ACHN (cell line): ENCODE results near the gene ZBTB16.

Experiments used
- DNase-seq: peaks from one replicate; pipeline ENCODE4 v3.0.0-alpha.2; 2015
- in situ Hi-C: cut with HindIII; loops from 2 replicates; pipeline ENCODE4 v1.10.0; 2017; ENCODE audit warnings: low sequenced_read_pairs, low pct_ligation_motif_present, low pct_unique_long_range_greater_than_20kb

The ZBTB16 gene

DNA sequence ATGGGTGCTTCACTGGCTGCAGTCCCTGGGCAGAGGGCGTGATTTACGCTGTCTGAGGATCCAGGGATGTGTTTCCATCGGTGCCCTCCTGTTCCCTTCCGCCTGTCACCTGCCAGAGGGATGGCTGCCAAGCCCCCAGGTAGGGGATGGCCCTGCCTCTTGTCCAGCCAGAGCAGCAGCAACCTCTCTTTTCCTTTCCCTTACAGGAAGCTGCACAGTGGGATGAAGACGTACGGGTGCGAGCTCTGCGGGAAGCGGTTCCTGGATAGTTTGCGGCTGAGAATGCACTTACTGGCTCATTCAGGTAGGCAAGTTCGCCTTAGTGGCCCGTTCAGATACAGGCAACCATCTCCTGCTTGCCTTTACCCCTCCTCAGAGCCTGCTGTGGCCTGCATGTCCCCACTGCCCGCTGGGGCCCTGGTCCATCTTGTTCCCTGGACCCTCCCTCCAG is 96.6 kb downstream of the ZBTB16 start:
- in situ Hi-C loops: no loop called here
- no peak for DNase-seq

DNA sequence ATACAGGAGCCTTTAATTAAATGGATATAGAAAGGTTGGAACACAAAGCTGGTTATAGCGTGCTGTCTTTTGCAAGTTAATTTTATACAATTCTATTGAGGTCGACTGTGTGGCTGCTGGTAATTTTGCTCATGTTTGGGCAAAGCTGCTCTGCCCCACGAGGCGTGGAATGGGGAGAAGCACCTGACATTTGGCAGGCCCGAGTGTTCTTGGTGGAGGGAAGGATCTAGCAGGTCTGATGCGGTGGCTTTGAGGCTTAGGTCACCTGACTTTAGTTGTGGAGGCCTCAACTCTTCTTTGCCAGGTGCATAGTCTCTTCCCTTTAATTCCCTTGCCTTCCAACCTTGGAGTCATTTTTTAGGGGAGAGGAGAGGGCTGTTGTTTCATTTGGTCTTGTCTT is 97.3 kb downstream of the ZBTB16 start:
- in situ Hi-C loops: no loop called here
- DNase-seq: no peak

DNA sequence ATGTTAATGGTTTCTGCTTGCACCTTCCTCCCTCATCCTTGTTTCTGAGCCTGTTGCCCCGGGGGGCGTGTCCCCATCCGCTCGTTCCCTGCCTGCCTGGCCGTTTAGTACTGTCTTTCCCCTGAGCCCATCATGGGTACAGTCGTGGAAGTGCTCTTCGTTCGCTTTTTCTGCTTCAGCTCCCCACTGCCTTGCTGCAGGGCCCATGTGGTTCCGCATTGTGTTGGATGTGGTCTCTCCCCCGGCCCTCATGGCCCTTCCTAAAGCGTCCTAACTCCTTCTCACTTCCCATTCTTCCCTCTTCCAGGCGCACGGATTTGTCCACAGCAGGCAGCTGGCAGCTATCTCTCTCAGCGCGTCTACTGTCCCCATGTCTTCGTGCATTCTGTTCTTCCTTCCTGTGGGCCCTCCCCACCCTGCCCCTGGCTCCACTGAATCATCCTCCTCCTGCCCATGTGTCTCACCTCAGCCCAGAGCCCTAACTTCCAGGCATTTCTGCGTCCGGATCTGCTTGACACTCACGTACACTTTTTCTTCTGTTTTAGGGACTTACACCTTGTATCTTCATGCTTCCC is 98.1 kb downstream of the ZBTB16 start:
- in situ Hi-C loops: no loop called here
- no peak for DNase-seq

DNA sequence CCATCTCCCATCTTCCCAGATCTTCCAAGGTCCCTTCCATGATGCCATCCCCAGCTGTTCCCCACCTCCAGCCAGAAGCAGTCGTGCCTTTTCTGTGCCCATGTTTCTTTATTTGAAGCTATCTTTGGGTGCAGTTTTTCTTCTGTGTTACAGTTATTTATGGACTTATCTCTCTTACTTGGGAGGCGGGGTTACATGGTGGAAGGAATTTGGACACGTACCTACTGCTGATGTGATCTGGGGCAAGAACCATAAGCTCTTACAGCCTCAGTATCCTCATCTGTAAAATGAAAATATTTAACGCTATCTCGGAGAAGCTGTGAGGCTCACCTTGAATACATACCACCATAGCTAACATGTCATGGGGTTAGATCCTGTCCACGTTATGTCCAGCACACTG is 98.9 kb downstream of the ZBTB16 start:
- in situ Hi-C loops: no loop called here
- DNase-seq: no peak

DNA sequence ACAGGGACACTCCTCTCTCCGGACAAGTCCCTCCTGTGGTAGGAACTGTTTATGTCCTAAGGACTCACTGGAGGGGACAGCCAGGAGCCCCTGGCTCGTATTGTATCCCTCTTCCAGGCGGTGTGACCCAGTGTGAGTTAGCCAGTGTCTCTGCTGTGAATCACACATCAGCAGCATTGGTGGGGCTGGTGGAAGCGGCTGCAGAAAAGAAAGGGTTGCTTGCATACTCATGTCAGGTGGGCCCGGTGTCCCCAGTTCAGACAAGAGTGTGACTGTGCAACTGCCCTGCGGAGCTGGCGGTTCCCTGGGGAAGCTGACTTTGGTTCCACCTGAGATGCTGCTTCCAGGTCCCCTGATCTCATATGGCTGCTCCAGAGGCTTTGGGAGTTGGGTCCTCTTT is 99.4 kb downstream of the ZBTB16 start:
- in situ Hi-C loops: no loop called here
- no peak for DNase-seq

DNA sequence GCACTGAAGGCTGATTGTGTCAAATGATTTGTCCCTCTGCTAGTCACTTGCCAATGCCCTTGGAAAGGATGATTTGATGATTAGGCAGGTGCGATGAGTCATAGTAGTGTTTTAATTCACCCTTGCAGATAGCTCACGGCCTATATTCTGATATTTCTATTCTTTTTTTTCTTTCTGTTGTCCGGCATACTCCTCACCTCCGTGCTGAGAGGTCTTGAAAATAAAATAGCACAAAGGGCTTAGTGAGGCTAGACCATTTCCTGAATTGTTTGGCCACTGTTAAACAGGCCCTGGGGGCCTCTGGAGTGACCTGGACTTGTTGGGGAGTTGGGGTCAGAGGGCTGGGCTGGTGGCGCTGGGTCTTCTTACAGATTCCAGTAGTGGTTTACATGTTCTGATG is 99.8 kb downstream of the ZBTB16 start:
- DNase-seq: no peak
- in situ Hi-C loops: no loop called here

DNA sequence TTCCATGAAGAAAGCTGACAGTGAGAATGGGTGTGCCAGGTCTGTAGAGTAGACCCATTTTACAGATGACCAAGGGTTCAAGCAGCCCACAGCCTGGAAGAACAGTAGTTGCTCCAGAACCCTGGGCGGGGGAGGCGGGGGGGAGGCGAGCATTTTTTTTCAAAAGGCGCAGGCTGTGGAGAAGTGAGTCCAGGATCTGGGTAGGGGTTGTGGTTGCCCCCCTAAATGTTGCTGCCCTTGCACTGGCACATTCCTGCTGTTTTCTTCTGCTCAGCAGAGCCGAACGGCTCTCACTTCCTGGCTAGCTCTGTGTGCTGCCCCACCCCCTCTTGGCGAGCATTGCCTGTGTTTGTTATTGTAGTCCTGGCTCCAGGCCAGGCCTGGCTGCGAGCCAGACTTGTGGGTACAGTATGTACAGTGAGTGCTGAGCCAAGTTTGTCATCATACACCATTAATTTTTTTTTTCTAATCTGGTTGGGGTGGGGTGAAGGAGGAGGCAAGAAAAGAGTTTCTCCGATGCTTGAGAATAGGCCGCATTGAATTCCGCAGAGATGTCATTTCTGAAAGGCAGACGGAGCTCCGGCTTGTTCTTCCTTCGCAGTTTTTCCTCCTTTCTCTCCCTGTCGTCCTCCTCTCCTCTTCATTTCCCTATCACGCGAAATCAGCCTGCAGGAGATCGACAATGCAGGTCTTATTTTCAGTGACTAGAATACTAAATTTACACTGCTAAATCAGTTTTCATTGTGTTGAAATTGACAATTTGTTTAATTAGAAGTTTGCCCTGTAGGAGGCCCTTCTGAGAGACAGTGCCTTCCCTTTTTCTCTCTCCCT is 100.5 kb downstream of the ZBTB16 start:
- in situ Hi-C loops: no loop called here
- DNase-seq: peak; percentile 94

DNA sequence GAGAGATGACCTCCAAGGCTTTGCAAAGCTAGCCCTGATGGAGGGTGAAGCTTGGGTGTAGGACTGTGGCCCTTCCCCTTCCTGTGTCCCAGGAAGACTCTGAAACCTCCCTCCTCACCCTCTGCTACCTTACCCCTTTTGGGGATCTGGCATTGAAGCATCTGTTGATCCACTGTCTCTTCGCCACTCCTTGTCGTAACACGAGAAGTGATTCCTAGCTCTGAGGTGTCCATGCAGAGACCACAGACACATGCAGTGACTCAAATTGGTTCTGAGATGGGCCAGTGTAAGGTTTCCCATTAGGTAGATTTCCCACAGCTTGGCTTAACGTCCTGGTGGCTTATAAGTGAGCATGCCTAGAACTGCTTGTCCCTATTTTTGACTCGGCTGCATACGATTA is 101.4 kb downstream of the ZBTB16 start:
- no peak for DNase-seq
- in situ Hi-C loops: no loop called here

DNA sequence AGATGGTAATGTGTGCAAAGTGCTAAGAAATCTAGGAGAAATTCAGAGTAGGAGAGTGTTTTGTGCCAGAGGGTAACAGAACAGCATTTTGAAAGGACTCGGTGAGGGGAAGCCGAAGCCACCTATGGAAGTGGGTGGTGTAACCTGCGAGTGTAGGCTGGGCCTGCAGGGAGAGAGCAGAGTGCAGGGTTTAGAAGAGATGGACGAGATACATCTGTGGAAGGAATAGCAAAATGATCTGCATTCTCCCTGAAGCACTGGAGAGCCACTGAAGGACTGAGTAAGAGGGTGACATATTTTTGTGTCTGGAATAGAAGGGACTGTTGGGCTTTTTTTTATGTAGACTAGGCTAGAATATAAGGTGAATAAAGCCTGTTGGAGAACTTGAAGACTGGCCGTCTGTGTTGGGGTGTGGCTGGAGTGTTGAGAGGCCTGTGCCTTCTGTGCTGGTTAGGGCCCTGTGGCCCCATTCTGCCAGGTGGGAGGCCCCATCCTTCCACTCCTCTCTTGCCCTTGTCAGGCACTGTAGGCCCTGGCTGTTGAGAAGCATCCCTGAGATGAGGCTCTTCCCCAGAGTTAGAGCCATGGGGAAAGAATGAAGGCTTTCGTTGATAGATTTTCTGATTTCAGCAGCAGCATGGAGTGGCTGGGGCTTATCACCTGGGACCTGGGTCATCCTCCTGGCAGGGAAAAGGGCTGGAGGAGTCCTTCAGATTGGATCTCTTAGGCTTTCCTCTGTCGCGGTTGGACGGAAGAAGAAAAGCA is 102.2 kb downstream of the ZBTB16 start:
- DNase-seq: no peak
- in situ Hi-C loops: no loop called here

DNA sequence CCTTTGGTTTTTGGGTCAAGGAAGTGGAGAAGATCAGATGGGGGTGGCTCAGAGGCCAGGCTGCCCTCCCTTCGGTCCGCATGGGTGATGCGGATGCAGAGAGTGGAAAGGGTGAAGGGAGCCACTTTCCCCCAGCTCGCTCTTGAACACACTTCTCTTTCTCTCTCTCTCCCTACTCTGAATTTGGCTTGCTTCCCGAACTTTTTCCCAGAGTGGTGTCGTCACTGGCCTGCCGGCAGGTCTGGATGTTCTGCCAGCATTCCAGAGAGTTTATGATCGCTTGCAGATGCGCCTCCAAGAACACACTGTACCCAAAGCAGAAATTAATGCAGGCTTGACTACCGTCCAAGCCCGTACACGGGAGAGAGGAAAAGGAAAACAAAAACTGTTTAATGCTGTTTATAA is 103.2 kb downstream of the ZBTB16 start:
- peak; percentile 91 for DNase-seq
- in situ Hi-C loops: no loop called here

DNA sequence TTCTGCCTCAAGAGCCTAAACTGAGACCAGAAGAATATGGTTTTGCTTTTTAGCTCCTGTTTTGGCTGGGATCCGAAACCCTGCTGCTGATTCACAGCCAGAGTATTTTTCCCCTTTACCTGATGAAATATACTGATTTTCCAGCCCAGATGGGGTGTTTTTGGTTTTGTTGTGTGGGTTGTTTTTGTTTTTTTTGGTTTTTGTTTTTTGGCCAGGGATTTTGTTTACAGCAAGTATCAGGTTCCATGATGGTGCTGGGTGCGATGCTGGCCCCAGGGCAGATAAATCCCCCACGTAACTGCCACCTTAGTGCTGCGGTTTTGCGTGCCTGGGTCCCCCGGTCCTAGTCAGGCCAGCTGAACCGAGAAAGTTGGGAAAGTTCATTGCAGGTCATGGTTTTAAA is 103.7 kb downstream of the ZBTB16 start:
- in situ Hi-C loops: no loop called here
- DNase-seq: no peak

DNA sequence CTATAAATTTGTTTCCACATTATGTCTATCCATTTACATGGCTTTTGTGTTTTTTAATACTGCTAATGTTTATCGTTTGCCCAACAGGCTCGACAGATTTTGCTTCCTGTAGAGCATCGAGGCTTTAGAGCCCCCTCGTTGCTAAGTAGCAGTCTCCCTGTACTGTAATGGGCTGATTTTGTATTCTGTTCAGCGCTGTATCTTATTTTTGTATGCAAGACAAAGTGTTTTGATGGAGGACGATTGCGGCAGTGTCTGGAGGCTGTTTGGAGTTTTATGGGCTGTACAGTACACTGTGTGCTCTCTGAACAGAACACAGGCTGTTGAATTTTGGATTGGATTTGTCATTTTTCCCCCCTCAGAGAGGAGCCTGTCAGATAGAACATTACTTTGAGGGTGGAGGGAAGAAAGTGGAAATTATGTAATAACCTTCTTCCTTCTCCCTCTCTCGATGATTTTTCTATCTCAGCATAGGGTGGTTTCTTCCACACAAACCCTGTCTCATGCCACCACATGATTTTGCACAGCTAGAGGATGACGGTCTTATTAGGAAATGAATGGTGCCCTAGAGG is 104.4 kb downstream of the ZBTB16 start:
- in situ Hi-C loops: no loop called here
- DNase-seq: no peak

DNA sequence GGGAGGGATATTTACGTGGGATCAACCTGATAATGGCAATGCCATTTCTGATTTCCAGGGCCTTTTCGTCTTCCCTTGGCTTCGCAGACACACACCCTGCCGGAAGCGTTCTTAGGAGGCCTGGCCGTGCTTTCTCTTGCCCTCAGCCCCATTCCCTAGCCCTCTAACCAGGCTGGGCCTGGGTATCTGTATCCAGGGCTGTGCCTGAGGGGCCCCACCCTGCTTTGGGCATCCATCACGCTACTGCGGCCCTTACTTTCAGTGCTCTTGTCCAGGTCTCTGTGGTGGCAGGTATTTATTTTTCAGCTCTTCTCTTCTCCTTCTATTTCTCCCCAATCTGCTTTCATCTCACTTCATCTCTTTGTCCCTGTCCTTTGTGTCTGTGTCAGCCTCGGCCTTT is 105.0 kb downstream of the ZBTB16 start:
- in situ Hi-C loops: no loop called here
- no peak for DNase-seq

DNA sequence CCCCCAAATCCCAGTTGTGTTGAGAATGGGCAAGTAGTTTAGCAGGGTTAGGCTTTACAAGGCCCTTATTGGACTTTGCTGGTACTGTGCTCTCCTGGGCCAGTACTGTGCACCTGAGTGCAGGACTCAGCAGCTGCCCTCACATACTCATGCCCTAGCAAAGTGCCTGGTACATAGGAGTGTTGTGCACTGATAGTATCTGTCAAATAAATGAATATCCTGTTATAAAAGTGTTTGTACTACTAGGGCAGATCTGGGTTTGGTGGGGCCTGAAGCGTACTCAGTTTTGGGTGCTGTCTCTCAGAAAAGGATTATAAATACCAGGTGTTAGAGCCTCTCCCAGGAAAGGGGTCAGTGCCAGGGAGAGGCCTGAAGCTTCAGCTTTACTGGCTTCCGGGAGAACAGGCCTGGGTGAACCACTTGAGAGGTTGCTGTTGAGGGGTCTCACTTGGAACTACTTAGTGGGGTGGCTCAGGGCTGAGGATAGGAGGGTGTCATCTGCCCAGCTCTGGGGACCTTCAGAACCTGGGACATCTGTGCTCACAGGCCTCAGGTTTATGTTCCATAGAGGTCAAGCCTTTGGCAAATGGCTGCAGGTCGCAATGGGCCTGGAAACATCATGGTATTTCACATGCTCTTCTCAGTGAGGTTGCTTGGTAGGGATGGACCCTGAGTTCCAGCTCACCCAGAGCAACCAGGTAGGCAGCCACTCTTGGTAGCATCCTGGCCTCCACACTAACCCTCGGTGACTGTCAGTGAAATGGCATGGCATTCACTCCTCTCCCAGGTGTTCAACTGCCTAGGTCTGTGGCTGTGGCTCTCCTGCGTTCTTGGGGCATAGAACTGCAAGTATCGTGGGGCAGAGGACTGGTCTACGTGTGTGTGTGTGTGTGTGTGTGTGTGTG is 106.1 kb downstream of the ZBTB16 start:
- no peak for DNase-seq
- in situ Hi-C loops: no loop called here

DNA sequence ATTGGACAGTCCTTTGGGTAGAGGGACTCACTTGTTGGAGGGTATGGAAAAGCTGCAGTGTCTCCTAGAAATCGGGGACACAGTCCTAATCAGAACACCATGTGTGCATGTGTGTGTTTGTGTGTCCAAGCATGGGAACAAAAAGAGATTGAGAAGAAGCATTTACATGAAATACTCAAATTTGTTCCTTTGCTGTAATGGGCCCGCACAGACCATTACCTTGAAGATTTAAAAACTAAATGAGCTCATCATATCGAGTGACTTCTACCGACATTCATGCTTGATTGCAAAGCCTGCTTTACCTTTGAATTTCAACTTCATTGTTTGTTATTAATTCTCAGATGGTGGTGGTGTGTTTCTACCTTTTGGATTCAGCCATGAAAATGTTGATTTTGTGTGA is 106.9 kb downstream of the ZBTB16 start:
- DNase-seq: no peak
- in situ Hi-C loops: no loop called here

DNA sequence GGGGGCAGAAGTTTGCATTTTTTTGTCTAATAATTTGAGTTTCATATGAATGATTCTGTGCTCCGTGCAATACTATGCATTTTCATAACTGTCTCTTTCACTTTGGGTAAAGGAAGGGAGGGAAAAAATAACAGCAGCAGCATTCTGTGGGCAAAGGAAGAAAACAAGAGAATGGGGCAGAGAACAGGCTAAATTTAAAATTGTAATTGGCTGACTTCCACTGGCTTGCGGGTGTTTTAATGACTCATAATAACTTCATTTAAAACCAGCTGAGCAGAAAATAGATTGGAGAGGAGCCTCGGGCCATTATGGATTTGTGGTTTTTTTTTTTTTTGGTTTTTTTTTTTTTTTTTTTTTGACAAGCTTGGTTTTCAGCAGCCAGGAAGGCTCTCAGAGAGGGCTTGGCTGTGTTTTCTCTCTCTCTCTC is 107.4 kb downstream of the ZBTB16 start:
- no peak for DNase-seq
- in situ Hi-C loops: no loop called here

DNA sequence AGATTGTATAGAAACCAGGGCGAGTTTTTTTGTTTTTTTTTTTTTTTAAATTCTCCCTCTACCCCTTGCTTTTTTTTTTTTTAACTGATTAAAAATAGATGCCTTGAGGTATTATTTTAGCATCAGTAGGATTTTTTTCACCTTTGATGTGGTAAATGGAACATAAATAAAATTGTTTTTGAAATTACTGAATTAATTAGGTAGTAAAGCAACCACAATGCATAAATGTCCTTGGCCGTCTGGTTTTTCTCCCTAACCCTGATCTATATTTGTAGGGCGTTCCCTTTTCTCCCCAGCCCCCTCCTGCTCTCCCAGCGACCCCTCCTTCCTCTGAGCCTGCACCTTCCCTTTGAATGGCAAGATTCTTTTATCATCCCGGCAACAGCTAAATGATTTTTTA is 107.8 kb downstream of the ZBTB16 start:
- DNase-seq: no peak
- in situ Hi-C loops: no loop called here

DNA sequence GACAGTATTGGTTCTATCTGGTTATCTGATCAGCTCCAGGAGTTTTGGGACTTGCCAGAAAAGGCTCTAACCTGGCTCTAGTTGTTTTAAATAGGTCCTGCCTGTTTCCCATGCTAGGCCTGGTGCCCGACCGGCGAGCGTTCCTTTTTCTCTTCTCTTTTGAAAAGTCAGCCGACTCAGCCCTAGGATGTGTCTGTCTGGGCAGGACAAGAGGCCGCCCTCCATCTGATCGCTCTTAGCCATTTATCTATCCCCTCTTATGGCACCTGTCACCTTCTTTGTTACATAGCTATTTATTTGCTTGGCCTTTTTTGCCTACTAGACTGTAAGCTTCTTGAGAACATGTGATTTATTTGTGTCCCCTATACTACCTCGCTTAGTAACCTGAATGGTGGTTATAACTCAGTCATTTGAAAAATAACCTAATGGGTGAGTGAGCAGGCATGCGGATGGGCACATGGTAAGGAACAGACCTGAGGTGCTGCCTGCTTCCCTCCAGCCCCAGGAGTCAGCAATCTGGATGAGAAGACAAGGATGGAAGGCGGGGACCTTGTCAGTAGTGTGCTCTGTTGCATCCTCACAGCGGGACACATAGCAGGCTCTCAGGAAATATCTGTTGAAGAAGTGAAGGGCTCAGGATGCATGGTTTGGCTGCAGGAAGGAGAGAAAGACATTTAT is 108.4 kb downstream of the ZBTB16 start:
- no peak for DNase-seq
- in situ Hi-C loops: no loop called here
